ENCODE data around the gene CPB1. TPM values are rescaled to one million over a fixed set of nuclear protein-coding genes. Genes with fewer than 3 reads are reported as not detected.

Gene CPB1
- total RNA-seq, 2 donors from 2014 or later, result 1.1 to 19.0 TPM

DNA sequence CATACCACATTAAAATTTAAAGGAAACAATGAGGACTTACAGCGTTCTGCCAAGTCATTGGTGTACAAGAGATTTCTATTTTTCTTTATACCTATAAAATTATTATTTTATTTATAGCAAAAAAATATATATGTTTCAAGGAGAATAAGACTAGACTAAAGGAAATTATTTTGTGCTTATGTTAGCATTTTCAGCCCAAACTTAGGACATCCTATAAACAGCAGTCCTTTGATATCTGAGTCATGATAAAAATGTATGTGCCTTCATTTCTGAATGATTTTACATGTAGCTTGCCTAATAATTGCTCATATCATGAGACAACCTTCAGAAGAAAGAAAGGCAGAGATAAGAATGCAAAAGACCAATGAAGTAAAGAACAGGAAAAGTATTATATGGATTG lies 20.8 kb downstream of the CPB1 start:
- TF ChIP-seq, protein P1, sequence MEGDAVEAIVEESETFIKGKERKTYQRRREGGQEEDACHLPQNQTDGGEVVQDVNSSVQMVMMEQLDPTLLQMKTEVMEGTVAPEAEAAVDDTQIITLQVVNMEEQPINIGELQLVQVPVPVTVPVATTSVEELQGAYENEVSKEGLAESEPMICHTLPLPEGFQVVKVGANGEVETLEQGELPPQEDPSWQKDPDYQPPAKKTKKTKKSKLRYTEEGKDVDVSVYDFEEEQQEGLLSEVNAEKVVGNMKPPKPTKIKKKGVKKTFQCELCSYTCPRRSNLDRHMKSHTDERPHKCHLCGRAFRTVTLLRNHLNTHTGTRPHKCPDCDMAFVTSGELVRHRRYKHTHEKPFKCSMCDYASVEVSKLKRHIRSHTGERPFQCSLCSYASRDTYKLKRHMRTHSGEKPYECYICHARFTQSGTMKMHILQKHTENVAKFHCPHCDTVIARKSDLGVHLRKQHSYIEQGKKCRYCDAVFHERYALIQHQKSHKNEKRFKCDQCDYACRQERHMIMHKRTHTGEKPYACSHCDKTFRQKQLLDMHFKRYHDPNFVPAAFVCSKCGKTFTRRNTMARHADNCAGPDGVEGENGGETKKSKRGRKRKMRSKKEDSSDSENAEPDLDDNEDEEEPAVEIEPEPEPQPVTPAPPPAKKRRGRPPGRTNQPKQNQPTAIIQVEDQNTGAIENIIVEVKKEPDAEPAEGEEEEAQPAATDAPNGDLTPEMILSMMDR (IDR thresholded peaks at IDR 0.05), result no peak
- H3K36me3 ChIP-seq, result no peaks in the 10 kb centered on the region
- H3K4me1 ChIP-seq, result no peaks in the 10 kb centered on the region
- intact Hi-C loops (cut with DNase I), result no loop called here
- no peak overlapping the region for H3K9ac ChIP-seq (ENCODE audit: low read depth in 2 of 2, low read length in 2 of 2)
- H3K27me3 ChIP-seq, result no peaks in the 10 kb centered on the region
- H3K9me3 ChIP-seq, result no peaks in the 10 kb centered on the region
- no peak for DNase-seq
- H3K27ac ChIP-seq, result no peak overlapping the region
- no peak overlapping the region for H3K4me3 ChIP-seq

DNA sequence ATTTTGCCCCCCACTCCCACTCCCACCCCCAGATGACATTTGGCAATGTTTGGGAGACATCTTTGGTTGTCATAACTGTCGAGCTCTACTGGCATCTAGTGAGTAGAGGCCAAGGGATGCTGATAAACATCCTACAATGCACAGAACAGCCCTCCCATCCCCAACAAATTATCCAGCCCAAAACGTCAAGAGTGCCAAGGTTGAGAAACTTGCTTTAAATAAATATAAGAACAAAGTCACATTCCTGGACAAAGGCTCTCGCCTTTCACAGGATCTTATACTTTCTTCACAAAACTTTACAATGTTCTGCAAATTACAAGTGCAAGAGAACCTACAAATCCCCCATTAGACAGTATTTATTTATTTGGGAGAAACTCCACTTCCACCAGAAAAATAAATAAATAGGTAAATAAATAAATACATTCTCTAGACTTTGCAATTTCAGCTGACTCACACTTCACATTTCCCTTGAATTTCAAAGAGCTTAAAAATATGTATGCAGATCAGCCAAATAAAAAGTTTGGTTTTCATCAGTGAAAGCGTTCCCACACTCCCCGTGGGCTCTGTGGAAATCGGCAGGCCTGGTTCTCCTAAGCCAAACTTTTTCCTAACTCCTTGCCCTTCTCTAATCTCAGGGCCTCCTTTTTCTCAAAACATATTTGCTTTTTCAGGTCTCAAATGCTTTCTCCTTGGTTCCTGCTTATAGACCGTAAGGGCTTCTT lies 24.8 kb downstream of the CPB1 start:
- no peak overlapping the region for H3K4me3 ChIP-seq
- no peaks in the 10 kb centered on the region for H3K9me3 ChIP-seq
- no peak overlapping the region for H3K27ac ChIP-seq
- H3K9ac ChIP-seq (ENCODE audit: low read depth in 2 of 2, low read length in 2 of 2), result no peak overlapping the region
- no peaks in the 10 kb centered on the region for H3K36me3 ChIP-seq
- H3K27me3 ChIP-seq, result no peaks in the 10 kb centered on the region
- DNase-seq, result no peak
- no peaks in the 10 kb centered on the region for H3K4me1 ChIP-seq
- TF ChIP-seq, protein P1 (IDR thresholded peaks at IDR 0.05), result no peak
- intact Hi-C loops (cut with DNase I), result no loop called here

DNA sequence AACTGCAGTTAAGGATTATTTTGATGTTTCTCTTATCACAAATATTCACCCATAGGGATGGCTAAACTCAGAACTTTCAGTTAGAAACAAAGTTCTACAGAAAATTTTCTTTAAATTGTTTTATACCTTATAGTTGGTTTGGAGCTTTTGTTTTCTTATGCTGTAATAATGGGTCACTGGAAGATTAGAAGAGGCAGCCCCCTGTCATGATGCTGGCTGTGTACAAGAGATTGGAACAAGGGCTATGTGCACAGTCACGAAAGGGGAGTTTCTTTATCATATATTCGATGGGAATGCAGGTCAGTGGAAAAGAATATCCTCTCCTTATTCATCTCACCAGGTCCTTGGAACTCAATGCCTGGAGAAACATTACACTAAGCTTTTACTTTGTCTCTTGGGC lies 25.5 kb downstream of the CPB1 start:
- intact Hi-C loops (cut with DNase I), result no loop called here
- Histone ChIP-seq H3K27ac (no peak overlapping the region), H3K36me3 (no peaks in the 10 kb centered on the region), H3K27me3 (no peaks in the 10 kb centered on the region), H3K9me3 (no peaks in the 10 kb centered on the region), H3K4me1 (no peaks in the 10 kb centered on the region), H3K9ac (ENCODE audit: low read depth in 2 of 2, low read length in 2 of 2) (no peak overlapping the region), H3K4me3 (no peak overlapping the region)
- TF ChIP-seq, protein P1 (IDR thresholded peaks at IDR 0.05), result no peak
- DNase-seq, result no peak

DNA sequence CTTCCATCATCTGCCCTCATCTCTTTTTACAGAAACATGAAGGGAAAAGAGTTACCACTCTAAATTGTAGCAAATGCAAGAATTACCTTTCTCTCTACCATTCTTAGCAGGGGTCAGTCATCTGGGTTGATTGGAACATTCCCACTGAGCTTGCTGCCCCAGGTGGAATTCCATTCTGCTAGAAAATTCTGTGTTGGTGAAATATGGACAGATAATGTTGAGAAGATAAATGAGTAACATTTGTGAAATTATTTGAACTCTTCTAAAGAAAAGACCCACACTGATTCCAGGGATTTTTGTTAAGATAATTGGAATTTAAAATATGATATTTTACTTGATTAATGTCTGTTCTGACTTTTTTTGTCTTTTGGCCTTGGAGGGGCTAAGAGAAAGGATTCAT lies 26.4 kb downstream of the CPB1 start:
- no peaks in the 10 kb centered on the region for H3K9me3 ChIP-seq
- no peak for DNase-seq
- H3K4me3 ChIP-seq, result no peak overlapping the region
- H3K27me3 ChIP-seq, result no peaks in the 10 kb centered on the region
- no peaks in the 10 kb centered on the region for H3K4me1 ChIP-seq
- TF ChIP-seq, protein P1 (IDR thresholded peaks at IDR 0.05), result no peak
- no peaks in the 10 kb centered on the region for H3K36me3 ChIP-seq
- intact Hi-C loops (cut with DNase I), result no loop called here
- H3K9ac ChIP-seq (ENCODE audit: low read depth in 2 of 2, low read length in 2 of 2), result no peak overlapping the region
- H3K27ac ChIP-seq, result no peak overlapping the region

DNA sequence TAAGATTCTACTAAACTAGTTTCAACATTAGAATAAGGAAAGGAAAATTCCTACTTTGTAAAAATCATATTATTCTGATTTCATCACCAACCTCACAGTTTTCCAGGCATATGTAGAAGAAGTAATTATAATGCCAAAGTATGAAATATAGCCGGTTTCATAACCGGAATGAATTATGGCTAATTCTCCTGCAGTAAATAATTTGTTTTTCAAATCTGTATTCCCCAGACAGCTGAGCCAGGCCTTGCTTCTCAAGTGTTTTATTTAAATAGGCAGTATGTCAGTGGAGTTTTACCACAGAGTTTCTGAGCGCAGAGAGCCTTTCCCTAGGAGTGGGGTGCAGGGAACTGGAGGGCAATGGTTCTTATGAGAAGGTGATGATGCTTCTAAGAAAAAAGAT lies 28.8 kb downstream of the CPB1 start:
- Histone ChIP-seq H3K36me3 (no peaks in the 10 kb centered on the region), H3K27ac (no peak overlapping the region), H3K9me3 (no peaks in the 10 kb centered on the region), H3K27me3 (no peaks in the 10 kb centered on the region), H3K9ac (ENCODE audit: low read depth in 2 of 2, low read length in 2 of 2) (no peak overlapping the region), H3K4me1 (no peaks in the 10 kb centered on the region), H3K4me3 (no peak overlapping the region)
- no peak for DNase-seq
- intact Hi-C loops (cut with DNase I), result no loop called here
- TF ChIP-seq, protein P1 (IDR thresholded peaks at IDR 0.05), result no peak

All from colonic mucosa (tissue), 4 donors.